ENCODE results near the gene TAGLN2.

TAGLN2 gene

DNA sequence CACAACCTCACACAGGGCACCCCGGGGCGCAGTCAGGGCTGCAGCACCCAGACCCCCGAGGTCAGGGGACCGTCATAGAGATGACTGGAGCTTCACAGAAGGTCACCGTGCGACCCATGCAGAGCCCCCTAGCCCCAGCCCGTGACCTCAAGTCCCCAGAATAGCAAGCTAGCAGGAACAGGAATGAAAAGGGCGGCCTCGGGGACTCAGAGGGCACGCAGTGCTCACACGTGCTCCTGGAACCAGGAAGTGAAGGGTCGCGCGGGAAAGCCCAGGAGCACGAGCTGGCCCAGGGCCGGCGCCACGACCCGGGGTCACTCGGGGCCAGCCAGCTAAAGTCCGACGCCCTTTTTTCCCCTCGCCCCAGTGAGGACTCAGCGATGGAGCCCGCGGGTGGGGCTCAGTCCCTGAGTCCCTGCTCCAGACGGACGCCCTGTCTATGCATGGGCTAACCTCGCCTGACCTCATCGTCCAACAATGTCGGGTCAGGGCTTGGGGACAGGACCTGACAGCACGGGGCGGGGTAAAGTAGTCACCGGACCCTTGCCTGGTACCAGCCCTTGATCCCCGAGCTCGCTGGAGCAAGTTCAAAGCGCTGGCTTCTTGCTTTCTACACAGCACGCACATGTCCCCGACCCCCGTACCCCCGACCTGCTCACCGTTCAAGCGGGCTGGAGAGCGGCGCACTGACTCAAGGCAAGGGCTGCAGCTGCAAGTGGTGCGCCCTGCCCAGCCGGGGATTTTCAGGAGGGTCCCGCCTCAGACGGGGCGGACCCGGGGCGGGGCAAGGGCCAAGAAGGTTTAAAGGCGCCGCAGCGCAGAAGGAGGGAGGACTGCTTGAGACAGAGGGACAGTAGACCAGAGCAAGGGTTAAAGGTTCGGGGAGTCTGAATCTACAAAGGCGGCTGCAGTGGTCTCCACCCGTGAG is at the start of gene TAGLN2:
Gene TAGLN2, minus strand, starts transcription at position 717 of the 928 bp plus-strand sequence. CDS start 4,998 bp downstream, outside the sequence.
- DNase-seq (ENCODE audit: low read depth, low spot score) = peak; percentile 79

DNA sequence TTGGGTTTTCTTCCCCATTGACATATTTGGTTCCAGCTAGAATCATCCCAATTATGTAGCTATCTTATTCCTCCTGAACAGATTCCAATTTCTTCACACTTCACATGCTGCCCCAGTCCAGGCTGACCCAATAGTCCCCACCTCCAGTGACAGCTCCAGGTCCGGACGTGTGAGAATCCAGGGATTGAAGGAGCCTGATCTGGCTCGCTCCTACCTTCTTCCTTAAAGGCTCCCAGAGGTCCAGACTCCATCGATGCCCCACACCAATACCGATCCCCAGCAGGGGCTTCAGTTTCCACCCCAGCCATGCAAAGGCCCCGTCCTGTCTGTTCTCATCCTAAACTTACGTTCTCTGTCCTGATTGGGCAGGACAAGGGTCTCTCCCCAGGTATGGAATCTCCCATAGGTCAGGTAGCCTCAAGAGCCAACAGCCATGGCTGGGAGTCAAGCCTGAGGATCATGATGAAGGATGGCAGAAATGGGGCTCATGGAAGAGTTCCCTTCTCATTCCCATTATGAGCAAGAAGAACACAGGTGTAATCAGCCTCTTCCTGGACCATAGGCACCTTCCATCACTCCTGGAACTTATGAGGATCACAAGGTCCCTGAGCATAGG is 49.2 kb upstream of the TAGLN2 start:
- no peak for DNase-seq (ENCODE audit: low read depth, low spot score)

DNA sequence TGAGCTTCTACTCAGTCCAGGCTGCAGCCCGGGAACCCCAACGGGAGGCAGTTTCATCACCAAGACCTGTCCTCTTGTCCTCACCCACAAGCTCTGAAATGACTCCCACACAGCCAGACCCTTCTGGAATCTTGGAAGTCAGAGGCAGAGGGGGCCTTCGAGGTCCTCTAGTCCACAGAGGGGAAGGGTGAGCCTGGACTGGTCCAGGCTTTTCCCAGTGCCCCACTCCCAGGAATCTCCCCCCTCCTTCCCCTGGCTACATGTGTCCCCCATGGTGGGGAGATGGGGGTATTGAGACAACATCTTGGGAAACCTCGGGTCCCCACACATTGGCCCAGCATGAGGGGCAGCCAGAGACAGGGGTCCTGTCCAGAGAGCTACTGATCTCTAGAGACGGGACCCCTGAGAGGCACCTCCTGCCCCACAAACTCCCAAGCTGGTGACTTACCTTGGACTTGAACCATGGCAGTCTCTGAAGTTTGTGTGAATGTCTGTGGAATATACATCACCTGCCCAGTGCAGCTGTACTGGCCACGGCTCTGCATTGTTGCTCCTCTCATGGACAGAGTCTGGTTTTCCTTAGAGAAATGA is 48.1 kb upstream of the TAGLN2 start:
- no peak for DNase-seq (ENCODE audit: low read depth, low spot score)

DNA sequence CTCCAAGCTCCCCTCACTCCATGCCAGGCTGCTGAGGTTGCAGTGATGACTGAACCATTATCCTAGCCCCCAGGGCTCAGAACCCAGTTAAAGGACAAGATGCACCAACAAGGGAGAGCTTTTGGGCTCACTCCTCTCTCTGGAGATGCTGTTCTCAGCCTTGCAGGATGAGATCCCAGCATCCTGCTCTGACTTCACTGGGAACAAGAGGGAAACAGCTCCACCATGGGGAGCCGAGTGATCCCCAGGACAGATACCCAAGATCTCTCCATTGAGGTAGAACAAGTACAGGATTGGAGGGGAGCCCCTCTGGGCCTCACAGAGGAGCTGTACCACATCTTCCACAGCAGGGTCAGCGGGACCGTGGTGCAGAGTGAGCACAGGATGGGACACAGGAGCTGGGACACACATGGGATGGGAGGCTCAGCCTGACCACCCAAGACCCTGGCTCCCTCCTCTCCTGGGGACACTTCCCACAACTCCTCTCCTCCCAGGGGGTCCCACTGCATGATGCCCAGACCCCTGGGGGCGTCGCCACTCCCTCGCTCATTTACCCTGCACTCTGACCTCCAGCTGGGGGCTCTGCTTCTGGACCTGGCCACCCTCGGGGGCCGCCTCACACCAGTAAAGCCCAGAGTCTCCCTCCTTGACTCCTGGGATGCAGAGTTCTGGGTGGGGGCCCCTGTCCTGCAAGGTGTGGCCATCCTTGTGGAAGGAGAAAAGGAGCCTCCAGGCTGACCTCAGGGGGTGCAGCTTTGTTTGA is 47.3 kb upstream of the TAGLN2 start:
- DNase-seq (ENCODE audit: low read depth, low spot score) = no peak

DNA sequence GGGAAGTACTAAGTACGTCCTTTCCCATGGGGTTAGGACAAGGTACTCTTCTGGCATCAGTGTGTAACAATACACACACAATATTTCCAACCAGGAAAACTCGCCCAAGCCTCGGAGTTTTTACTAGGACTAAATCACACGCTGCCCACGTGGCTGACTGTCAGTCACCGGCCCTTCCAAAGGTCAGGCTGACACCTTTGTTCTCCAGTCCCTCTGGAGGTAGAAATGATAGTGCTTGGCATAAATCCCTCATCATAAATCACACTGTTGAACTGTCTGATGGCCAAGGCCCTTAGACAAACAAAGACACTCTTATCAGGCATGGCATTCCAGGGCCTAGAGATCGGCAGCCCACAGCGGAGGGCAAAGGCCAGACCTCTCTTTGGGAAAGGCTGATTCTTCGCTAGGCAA is 45.6 kb upstream of the TAGLN2 start:
- no peak for DNase-seq (ENCODE audit: low read depth, low spot score)

DNA sequence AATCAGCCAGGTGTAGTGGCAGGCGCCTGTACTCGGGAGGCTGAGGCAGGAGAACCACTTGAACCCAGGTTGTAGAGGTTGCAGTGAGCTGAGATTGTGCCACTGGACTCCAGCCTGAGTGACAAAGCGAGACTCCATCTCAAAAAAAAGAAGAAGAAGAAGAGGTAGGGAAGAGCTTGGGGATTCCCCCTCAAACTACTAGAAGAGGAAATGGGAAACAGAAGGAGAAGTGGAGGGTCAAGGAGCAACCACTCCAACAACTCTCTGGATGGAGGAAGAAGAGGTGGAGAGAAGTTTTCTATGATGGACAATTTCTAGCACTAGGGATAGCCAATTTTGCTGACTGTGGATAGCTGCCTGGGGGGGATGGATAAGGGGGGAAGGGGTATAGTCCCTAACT is 43.6 kb upstream of the TAGLN2 start:
- DNase-seq (ENCODE audit: low read depth, low spot score) = no peak

DNA sequence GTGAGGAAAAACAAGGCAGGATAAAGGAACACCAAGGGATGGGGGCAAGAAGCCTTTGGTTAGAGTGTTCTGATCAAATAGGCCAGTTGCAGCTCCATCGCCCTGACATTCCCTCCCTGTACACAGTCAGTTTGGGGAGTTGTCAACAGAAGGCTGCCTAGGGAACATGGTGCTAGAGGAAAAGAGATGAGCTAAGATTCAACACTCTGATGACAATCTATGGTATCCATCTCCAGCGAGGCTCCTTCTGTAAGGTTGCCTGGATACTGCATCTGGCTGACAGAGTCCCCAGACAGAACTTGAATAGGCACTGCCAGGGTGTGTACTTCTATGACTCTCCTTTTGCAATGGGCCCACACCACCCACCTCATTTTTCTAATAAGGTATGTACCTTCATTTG is 40.0 kb upstream of the TAGLN2 start:
- DNase-seq (ENCODE audit: low read depth, low spot score) = no peak

- no peak for DNase-seq (ENCODE audit: low read depth, low spot score)
These were observed 38.8 kb upstream of the TAGLN2 start for GRCh38 chr1:159964144-159964543.

DNA sequence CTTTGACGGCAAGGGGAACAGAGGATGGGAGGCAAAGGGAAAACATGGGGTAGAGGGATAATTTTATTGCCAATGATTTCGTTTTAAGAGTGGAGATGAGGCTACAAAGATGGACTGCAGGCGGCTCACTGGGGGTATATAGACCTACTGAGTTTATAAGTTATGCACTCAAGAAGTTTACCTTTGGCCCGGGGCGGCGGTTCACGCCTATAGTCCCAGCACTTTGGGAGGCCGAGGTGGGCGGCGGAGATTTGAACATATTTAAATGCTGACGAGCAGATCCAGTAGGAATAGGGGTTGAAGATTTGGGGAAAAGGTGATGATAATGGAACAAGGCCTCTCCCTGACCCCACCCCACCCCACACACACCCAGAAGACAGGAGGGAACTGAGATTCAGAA is 36.9 kb upstream of the TAGLN2 start:
- DNase-seq (ENCODE audit: low read depth, low spot score) = no peak

GRCh38 chr1:159961636-159962035 is 36.3 kb upstream of the TAGLN2 start:
- no peak for DNase-seq (ENCODE audit: low read depth, low spot score)

DNA sequence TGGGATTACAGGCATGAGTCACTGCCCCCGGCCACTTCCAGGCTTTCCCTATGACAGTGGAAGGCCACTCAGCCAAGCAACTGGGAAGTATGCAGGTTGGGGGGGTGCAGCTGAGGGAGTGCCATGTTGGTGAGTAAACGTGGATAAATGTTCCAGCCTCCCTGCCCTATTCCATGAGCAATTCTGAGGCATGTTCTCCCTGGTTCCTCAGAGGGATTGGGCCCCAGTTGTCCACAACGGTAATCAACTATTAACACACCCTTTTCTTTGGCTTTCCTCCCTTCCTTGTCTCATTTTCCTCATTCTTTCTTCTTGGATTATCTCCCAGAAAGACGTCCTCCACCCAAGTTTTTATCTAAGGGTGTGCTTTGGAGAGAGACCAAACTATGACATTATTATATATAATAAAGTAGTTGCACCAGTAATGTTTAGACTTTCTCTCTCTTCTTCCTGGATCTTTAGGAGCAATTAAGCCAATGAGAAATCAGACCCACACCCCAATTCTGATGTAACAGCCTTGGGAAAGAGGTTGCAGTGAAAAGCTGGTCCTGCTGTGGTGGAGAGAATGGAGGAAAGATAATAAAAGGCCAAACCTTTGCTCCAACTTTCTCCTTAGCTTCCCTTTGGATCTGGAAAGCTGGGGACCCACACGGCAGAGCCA is 35.5 kb upstream of the TAGLN2 start:
- no peak for DNase-seq (ENCODE audit: low read depth, low spot score)

- no peak for DNase-seq (ENCODE audit: low read depth, low spot score)
These were observed 34.1 kb upstream of the TAGLN2 start for GRCh38 chr1:159959451-159959850.

GRCh38 chr1:159958719-159959380 is 33.5 kb upstream of the TAGLN2 start:
- no peak for DNase-seq (ENCODE audit: low read depth, low spot score)

- no peak for DNase-seq (ENCODE audit: low read depth, low spot score)
These were observed 32.5 kb upstream of the TAGLN2 start for GRCh38 chr1:159957824-159958268.

DNA sequence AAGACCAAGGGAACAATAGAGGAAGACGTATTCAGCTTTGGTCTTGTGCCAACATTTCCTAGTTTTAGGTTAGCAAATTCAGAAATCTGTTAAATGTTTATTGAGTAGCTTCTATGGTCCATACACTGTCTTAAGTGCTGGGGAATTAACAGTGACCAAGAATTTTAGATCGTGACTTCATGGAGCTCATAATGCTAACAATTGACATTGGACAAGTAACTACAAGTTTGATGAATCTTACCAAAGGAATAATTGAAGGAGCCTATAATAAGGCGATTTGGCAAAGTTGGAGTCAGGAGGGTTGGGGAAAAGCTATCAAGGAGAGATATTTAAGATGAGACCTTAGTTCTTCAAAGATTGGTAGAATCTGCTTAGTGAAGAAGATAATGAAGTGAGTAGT is 30.1 kb upstream of the TAGLN2 start:
- DNase-seq (ENCODE audit: low read depth, low spot score) = no peak

DNA sequence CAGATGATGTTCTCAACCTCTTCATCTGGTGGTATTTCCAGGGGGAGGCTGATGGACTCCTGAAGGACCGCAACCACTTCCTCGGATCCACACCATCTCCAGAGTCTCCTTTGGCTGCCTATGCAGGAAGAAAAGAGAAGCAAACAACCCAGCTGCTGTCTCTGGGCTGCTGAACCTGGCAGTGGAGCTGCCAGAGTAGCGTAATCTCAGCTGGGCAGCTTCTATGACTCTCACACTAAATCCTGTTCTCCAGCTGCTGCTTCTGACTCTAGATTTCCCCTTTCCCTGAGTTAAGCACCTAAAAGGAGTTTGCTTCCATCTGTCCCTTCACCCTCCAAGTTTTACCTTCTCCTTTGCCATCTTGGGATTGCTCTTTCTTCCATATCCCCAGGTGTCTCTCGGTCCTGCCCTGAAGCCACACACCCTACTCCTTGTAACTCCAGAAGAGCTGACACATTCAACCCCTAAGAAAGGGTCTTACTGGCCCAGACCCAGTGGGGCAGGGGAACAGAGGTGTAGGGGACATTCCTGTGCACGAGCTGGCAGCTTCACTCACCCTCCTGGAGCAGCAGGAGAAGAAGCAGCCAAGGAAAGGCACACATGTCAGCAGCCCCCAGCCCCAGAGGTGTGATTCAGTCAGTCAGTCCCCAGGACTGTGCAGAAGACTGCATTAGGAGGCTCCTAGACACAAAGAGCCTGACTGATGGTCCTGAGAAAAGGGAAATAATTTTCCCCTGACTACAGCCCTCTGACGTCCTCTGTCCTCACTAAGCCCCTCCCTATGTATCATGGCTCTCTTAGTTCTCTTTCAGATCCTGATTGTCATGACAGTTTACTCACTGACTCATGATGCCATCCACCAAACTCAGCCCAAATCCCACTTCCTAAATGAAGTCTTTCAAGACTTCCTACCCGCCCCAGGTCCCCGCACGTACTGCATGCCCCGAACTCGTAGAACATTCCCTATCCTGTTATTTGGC is 28.5 kb upstream of the TAGLN2 start, which contains the start of gene SLAMF9:
Gene SLAMF9, minus strand, starts transcription at position 702 of the 980 bp plus-strand sequence. Its CDS starts 100 bp downstream, at position 602.
- no peak for DNase-seq (ENCODE audit: low read depth, low spot score)

DNA sequence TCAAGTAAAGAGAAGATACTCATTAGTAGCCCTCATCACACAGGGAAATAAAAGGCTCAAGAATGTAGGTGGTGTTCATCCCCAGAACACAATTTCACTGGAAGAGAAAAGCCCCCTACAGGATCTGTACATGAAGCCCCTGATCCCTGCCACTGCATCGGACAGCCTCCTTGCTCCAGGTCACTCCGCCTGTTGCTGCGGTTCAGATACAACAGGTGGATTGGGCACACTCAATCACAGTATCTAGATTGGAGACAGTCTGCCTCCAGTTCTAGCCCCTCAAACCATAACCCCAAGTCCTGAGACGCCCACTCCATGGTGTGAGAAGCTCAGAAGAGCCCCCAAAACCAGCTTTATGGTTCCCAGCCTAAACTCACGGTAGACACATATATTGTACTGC is 27.6 kb upstream of the TAGLN2 start:
- DNase-seq (ENCODE audit: low read depth, low spot score) = no peak

GRCh38 chr1:159951551-159951950 is 26.2 kb upstream of the TAGLN2 start:
- no peak for DNase-seq (ENCODE audit: low read depth, low spot score)

- no peak for DNase-seq (ENCODE audit: low read depth, low spot score)
These were observed 25.7 kb upstream of the TAGLN2 start for GRCh38 chr1:159951016-159951415.

Data from activated CD4-positive, CD25-positive, alpha-beta regulatory T cell treated with anti-CD3 and anti-CD28 coated beads, Interleukin-2, amount 50 U/mL, for 16 hours (primary cell).